HCT116 (cell line): Measurements from ENCODE around the gene INSRR.

Source experiments
- CEBPB ChIP-seq: IDR thresholded peaks from 2 replicates; pipeline ENCODE4 v1.6.1; 2012; ENCODE audit warnings: low read depth
- CTCF ChIP-seq, 3 experiments: fragments of 200-600 bp in 1 of 3; sonication (generic) in 1 of 3; IDR thresholded peaks in 2 of 3; conservative IDR thresholded peaks in 1 of 3; 2 replicates each; pipeline ENCODE4 v1.5.1; 2012 to 2017; ENCODE audit warnings: low read depth in 2 of 3, low read length in 2 of 3, antibody characterized with exemption in 1 of 3, borderline replicate concordance in 1 of 3, control low read depth in 1 of 3, mild to moderate bottlenecking in 1 of 3, mixed read lengths in 1 of 3, mixed run types in 1 of 3, moderate library complexity in 1 of 3; ENCODE audit not compliant: insufficient read depth in 1 of 3
- EZH2 ChIP-seq: fragments of 200-600 bp; sonication (generic); IDR thresholded peaks from 2 replicates; pipeline ENCODE4 v1.6.1; 2017; ENCODE audit warnings: antibody characterized with exemption, mixed run types
- EZH2phosphoT487 ChIP-seq: fragments of 200-600 bp; IDR thresholded peaks from 2 replicates; pipeline ENCODE4 v1.6.1; 2018; ENCODE audit warnings: antibody characterized with exemption, borderline replicate concordance
- POLR2A ChIP-seq: IDR thresholded peaks from 2 replicates; pipeline ENCODE4 v1.7.0; 2011; ENCODE audit warnings: borderline replicate concordance; ENCODE audit not compliant: insufficient read depth, insufficient read length; ENCODE audit errors: extremely low read depth
- POLR2AphosphoS5 ChIP-seq: IDR thresholded peaks from 2 replicates; pipeline ENCODE4 v1.6.1; 2011; ENCODE audit warnings: mild to moderate bottlenecking, low read depth, low read length, moderate library complexity
- RAD21 ChIP-seq: IDR thresholded peaks from 2 replicates; pipeline ENCODE4 v1.6.1; 2012; ENCODE audit warnings: low read depth, mild to moderate bottlenecking
- SIN3A ChIP-seq: IDR thresholded peaks from 2 replicates; pipeline ENCODE4 v1.6.1; 2012; ENCODE audit warnings: low read depth
- ZBTB33 ChIP-seq: IDR thresholded peaks from 2 replicates; pipeline ENCODE4 v1.6.1; 2011; ENCODE audit warnings: mild to moderate bottlenecking, low read length, moderate library complexity; ENCODE audit not compliant: insufficient replicate concordance; ENCODE audit errors: extremely low read depth
- ZNF274 ChIP-seq: fragments of 200-500 bp; sonication (Bioruptor generic); IDR thresholded peaks from 2 replicates; pipeline ENCODE4 v1.6.1; 2014; ENCODE audit warnings: mild to moderate bottlenecking, low read depth, low read length, inconsistent platforms
- TF ChIP-seq, protein P1 (sequence below): IDR thresholded peaks from 2 replicates; pipeline ENCODE4 v1.6.1; 2012
- TF ChIP-seq, protein P2 (sequence below): IDR thresholded peaks from 2 replicates; pipeline ENCODE4 v1.6.1; 2012; ENCODE audit warnings: low read depth
- TF ChIP-seq, protein P3 (sequence below): IDR thresholded peaks from 2 replicates; pipeline ENCODE4 v1.6.1; 2012

DNA sequence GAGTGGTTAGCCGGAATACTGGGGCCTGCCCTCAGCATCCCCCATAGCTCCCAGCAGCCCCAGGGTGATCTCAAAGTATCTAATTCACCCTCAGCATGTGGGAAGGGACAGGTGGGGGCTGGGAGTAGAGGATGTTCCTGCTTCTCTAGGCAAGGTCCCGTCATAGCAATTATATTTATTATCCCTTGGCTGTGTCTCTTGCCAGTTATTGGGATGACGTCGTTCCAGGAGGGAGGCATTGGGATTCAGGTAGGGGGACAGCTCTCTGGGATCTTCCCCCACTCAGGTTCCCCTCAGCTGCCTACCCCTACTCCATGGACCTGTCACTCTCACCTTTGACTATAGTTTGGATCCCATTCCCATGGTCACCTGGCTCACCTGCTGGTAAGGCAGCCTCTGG, 22.7 kb upstream of the INSRR start:
- TF ChIP-seq CTCF (IDR thresholded peaks at IDR 0.05 in 2 of 3, conservative IDR thresholded peaks at IDR 0.05 in 1 of 3; ENCODE audit: borderline replicate concordance in 1 of 3, insufficient read depth in 1 of 3, low read depth in 2 of 3, low read length in 2 of 3) (no peak), SIN3A (no peak), POLR2A (no peak), POLR2AphosphoS5 (no peak), EZH2 (no peak), EZH2phosphoT487 (no peak), CEBPB (no peak), RAD21 (no peak), ZNF274 (no peak), ZBTB33 (no peak)
- TF ChIP-seq, protein P1, sequence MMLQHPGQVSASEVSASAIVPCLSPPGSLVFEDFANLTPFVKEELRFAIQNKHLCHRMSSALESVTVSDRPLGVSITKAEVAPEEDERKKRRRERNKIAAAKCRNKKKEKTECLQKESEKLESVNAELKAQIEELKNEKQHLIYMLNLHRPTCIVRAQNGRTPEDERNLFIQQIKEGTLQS, result no peak
- TF ChIP-seq, protein P2, sequence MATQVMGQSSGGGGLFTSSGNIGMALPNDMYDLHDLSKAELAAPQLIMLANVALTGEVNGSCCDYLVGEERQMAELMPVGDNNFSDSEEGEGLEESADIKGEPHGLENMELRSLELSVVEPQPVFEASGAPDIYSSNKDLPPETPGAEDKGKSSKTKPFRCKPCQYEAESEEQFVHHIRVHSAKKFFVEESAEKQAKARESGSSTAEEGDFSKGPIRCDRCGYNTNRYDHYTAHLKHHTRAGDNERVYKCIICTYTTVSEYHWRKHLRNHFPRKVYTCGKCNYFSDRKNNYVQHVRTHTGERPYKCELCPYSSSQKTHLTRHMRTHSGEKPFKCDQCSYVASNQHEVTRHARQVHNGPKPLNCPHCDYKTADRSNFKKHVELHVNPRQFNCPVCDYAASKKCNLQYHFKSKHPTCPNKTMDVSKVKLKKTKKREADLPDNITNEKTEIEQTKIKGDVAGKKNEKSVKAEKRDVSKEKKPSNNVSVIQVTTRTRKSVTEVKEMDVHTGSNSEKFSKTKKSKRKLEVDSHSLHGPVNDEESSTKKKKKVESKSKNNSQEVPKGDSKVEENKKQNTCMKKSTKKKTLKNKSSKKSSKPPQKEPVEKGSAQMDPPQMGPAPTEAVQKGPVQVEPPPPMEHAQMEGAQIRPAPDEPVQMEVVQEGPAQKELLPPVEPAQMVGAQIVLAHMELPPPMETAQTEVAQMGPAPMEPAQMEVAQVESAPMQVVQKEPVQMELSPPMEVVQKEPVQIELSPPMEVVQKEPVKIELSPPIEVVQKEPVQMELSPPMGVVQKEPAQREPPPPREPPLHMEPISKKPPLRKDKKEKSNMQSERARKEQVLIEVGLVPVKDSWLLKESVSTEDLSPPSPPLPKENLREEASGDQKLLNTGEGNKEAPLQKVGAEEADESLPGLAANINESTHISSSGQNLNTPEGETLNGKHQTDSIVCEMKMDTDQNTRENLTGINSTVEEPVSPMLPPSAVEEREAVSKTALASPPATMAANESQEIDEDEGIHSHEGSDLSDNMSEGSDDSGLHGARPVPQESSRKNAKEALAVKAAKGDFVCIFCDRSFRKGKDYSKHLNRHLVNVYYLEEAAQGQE, result no peak
- TF ChIP-seq, protein P3, sequence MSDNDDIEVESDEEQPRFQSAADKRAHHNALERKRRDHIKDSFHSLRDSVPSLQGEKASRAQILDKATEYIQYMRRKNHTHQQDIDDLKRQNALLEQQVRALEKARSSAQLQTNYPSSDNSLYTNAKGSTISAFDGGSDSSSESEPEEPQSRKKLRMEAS, result no peak
